SK-N-SH treated with all-trans-retinoic acid at 6 μM for 48 hours (cell line): ENCODE data around the gene SLC4A1AP.

ENCODE experiments used
- ATAC-seq: fragments of 200-7000 bp; cut with Tn5 transposase; 3 replicates; pipeline ENCODE4 v1.9.1; 2020; ENCODE audit warnings: mild to moderate bottlenecking, moderate library complexity
- ARNTL ChIP-seq: fragments of 450-650 bp; formaldehyde crosslinking; IDR thresholded peaks from 2 replicates; pipeline ENCODE4 v1.5.0; 2020; ENCODE audit warnings: low read depth, mild to moderate bottlenecking, moderate library complexity, borderline replicate concordance
- BACH2 ChIP-seq: fragments of 250-450 bp; sonication (Bioruptor Pico); IDR thresholded peaks from 2 replicates; pipeline ENCODE4 v1.9.0; 2021; ENCODE audit warnings: mild to moderate bottlenecking, borderline replicate concordance
- CREB5 ChIP-seq: fragments of 250-450 bp; sonication (Bioruptor Pico); IDR thresholded peaks from 2 replicates; pipeline ENCODE4 v1.5.1; 2020; ENCODE audit warnings: low read depth, mild to moderate bottlenecking, moderate library complexity
- CSDC2 ChIP-seq: fragments of 250-450 bp; sonication (Bioruptor Pico); IDR thresholded peaks from 2 replicates; pipeline ENCODE4 v1.5.0; 2020; ENCODE audit warnings: mild to moderate bottlenecking, moderate library complexity
- CSRNP3 ChIP-seq: fragments of 250-450 bp; sonication (Bioruptor Pico); IDR thresholded peaks from 2 replicates; pipeline ENCODE4 v1.5.1; 2021; ENCODE audit warnings: mild to moderate bottlenecking, moderate library complexity
- ESRRG ChIP-seq: fragments of 250-450 bp; sonication (Bioruptor Pico); IDR thresholded peaks from 2 replicates; pipeline ENCODE4 v1.6.1; 2021; ENCODE audit warnings: mild to moderate bottlenecking
- GLIS3 ChIP-seq: fragments of 250-450 bp; sonication (Bioruptor Pico); IDR thresholded peaks from 2 replicates; pipeline ENCODE4 v1.5.0; 2020; ENCODE audit warnings: mild to moderate bottlenecking, moderate library complexity
- ISL1 ChIP-seq: fragments of 250-450 bp; sonication (Bioruptor Pico); IDR thresholded peaks from 2 replicates; pipeline ENCODE4 v2.1.2; 2022; ENCODE audit warnings: mild to moderate bottlenecking, moderate library complexity
- OSR1 ChIP-seq: fragments of 250-450 bp; sonication (Bioruptor Pico); IDR thresholded peaks from 2 replicates; pipeline ENCODE4 v1.8.0; 2022; ENCODE audit warnings: moderate library complexity, mild to moderate bottlenecking, inconsistent platforms
- POU6F1 ChIP-seq: fragments of 250-450 bp; sonication (Bioruptor Pico); IDR thresholded peaks from 2 replicates; pipeline ENCODE4 v1.8.0; 2021; ENCODE audit warnings: low read depth, mild to moderate bottlenecking, moderate library complexity, borderline replicate concordance
- PPARA ChIP-seq: fragments of 250-450 bp; sonication (Bioruptor Pico); IDR thresholded peaks from 2 replicates; pipeline ENCODE4 v1.5.0; 2020; ENCODE audit warnings: mild to moderate bottlenecking, borderline replicate concordance
- RARB ChIP-seq: fragments of 250-450 bp; sonication (Bioruptor Pico); IDR thresholded peaks from 2 replicates; pipeline ENCODE4 v1.8.0; 2021; ENCODE audit warnings: mild to moderate bottlenecking, moderate library complexity
- SNAI2 ChIP-seq: fragments of 250-450 bp; sonication (Bioruptor Pico); IDR thresholded peaks from 2 replicates; pipeline ENCODE4 v1.5.0; 2020; ENCODE audit warnings: mild to moderate bottlenecking, moderate library complexity
- TCF4 ChIP-seq: fragments of 250-450 bp; sonication (Bioruptor Pico); IDR thresholded peaks from 2 replicates; pipeline ENCODE4 v1.8.0; 2021; ENCODE audit warnings: mild to moderate bottlenecking, moderate library complexity, borderline replicate concordance
- TOX ChIP-seq: fragments of 250-450 bp; sonication (Bioruptor Pico); IDR thresholded peaks from 2 replicates; pipeline ENCODE4 v1.8.0; 2021; ENCODE audit warnings: mild to moderate bottlenecking, moderate library complexity, borderline replicate concordance
- TSHZ2 ChIP-seq: fragments of 250-450 bp; sonication (Bioruptor Pico); IDR thresholded peaks from 2 replicates; pipeline ENCODE4 v1.5.0; 2020; ENCODE audit warnings: mild to moderate bottlenecking, moderate library complexity
- ZC3H10 ChIP-seq: fragments of 250-450 bp; sonication (Bioruptor Pico); IDR thresholded peaks from 2 replicates; pipeline ENCODE4 v1.5.1; 2021; ENCODE audit warnings: mild to moderate bottlenecking, moderate library complexity
- ZFP3 ChIP-seq: fragments of 250-450 bp; sonication (Bioruptor Pico); IDR thresholded peaks from 2 replicates; pipeline ENCODE4 v1.5.0; 2020; ENCODE audit warnings: mild to moderate bottlenecking, moderate library complexity
- ZFP30 ChIP-seq: fragments of 450-650 bp; formaldehyde crosslinking; IDR thresholded peaks from 2 replicates; pipeline ENCODE4 v1.5.0; 2022; ENCODE audit warnings: mild to moderate bottlenecking, moderate library complexity
- ZNF8 ChIP-seq: fragments of 450-650 bp; formaldehyde crosslinking; IDR thresholded peaks from 2 replicates; pipeline ENCODE4 v1.5.0; 2020; ENCODE audit warnings: mild to moderate bottlenecking, moderate library complexity

Gene SLC4A1AP

GRCh38 chr2:27613985-27614384, 49.7 kb upstream of the SLC4A1AP start:
- no peak for TF ChIP-seq ARNTL
- no peak for TF ChIP-seq POU6F1
- no peak for TF ChIP-seq PPARA (CRISPR knock-in tag)
- no peak for TF ChIP-seq CSDC2
- no peak for TF ChIP-seq TOX
- no peak for TF ChIP-seq TSHZ2
- TF ChIP-seq CSRNP3 (CRISPR knock-in tag): no peak
- TF ChIP-seq GLIS3 (CRISPR knock-in tag): no peak
- TF ChIP-seq CREB5 (CRISPR knock-in tag): no peak
- no peak for TF ChIP-seq TCF4 (CRISPR knock-in tag)
- TF ChIP-seq, all 23 proteins: peak for 0
- ATAC-seq: no peak

GRCh38 chr2:27615316-27615715, 48.4 kb upstream of the SLC4A1AP start:
- no peak for ATAC-seq
- TF ChIP-seq ZC3H10 (CRISPR knock-in tag) (no peak), TSHZ2 (no peak), CREB5 (CRISPR knock-in tag) (no peak), OSR1 (no peak), ZNF8 (CRISPR knock-in tag) (no peak), GLIS3 (CRISPR knock-in tag) (no peak), TCF4 (CRISPR knock-in tag) (no peak), ZFP3 (CRISPR knock-in tag) (no peak), PPARA (CRISPR knock-in tag) (no peak), ESRRG (no peak), ZFP30 (CRISPR knock-in tag) (no peak), SNAI2 (no peak), BACH2 (CRISPR knock-in tag) (no peak), ARNTL (no peak), RARB (CRISPR knock-in tag) (no peak), ISL1 (CRISPR knock-in tag) (no peak)
- TF ChIP-seq, all 23 proteins: peak for 0

- TF ChIP-seq RARB (CRISPR knock-in tag): no peak
- TF ChIP-seq, all 23 proteins: peak for 0
- ATAC-seq: no peak
Measured at GRCh38 chr2:27621524-27621923, 42.2 kb upstream of the SLC4A1AP start.
